Osteocyte (in vitro differentiated cells): ENCODE data around the gene CCDC141. TPM values are rescaled to one million over a fixed set of nuclear protein-coding genes. Genes with fewer than 3 reads are reported as not detected.

Source experiments
- DNase-seq: peaks from one replicate; pipeline ENCODE4 v3.0.0; 2021; ENCODE audit warnings: mixed read lengths; ENCODE audit not compliant: unreplicated experiment; ENCODE audit errors: extremely low spot score
- H3K27ac Mint-ChIP-seq: one replicate; pipeline ENCODE4 v1.8.0; 2021; ENCODE audit warnings: mild to moderate bottlenecking, mixed read lengths; ENCODE audit not compliant: unreplicated experiment
- H3K27me3 Mint-ChIP-seq: one replicate; pipeline ENCODE4 v1.8.0; 2021; ENCODE audit warnings: mixed read lengths; ENCODE audit not compliant: unreplicated experiment
- H3K36me3 Mint-ChIP-seq: one replicate; pipeline ENCODE4 v1.8.0; 2021; ENCODE audit warnings: mixed read lengths; ENCODE audit not compliant: unreplicated experiment
- H3K4me1 Mint-ChIP-seq: one replicate; pipeline ENCODE4 v1.8.0; 2021; ENCODE audit warnings: mixed read lengths; ENCODE audit not compliant: unreplicated experiment
- H3K4me3 Mint-ChIP-seq: one replicate; pipeline ENCODE4 v1.8.0; 2021; ENCODE audit warnings: mild to moderate bottlenecking, moderate library complexity, mixed read lengths; ENCODE audit not compliant: unreplicated experiment
- H3K9me3 Mint-ChIP-seq: one replicate; pipeline ENCODE4 v1.8.0; 2021; ENCODE audit warnings: mixed read lengths; ENCODE audit not compliant: unreplicated experiment
- total RNA-seq: library from RNA; stranded (reverse); gene quantifications from 2 replicates; pipeline ENCODE4 v1.2.1, GENCODE V29; 2021
- TF ChIP-seq, protein P1 (sequence below): fragments of 200-600 bp; sonication (generic); IDR thresholded peaks from 2 replicates; pipeline ENCODE4 v1.5.0; 2021; ENCODE audit warnings: antibody characterized with exemption, mild to moderate bottlenecking, moderate library complexity

CCDC141 gene
- total RNA-seq, 1 donor from 2014 or later: not detected

DNA sequence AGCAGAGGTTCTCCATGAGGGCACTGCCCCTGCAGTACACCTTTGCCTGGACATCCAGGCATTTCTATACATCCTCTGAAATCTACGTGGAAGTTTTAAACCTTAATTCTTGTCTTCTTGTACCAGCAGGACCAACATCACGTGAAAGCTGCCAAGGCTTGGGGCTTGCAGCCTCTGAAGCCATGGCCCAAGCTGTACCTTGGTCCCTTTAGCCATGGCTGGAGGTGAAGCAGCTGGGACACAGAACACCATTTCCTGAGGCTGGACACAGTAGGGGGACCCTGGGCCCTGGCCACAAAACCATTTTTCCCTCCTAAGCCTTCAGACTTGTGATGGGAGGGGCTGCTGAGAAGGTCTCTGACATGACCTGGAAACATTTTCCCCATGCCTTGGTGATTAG lies 32.8 kb upstream of the CCDC141 start:
- H3K9me3 Mint-ChIP-seq: peaks cover 10% of the 10 kb centered on the region
- peaks cover 5% of the 10 kb centered on the region for H3K27me3 Mint-ChIP-seq
- TF ChIP-seq, protein P1, sequence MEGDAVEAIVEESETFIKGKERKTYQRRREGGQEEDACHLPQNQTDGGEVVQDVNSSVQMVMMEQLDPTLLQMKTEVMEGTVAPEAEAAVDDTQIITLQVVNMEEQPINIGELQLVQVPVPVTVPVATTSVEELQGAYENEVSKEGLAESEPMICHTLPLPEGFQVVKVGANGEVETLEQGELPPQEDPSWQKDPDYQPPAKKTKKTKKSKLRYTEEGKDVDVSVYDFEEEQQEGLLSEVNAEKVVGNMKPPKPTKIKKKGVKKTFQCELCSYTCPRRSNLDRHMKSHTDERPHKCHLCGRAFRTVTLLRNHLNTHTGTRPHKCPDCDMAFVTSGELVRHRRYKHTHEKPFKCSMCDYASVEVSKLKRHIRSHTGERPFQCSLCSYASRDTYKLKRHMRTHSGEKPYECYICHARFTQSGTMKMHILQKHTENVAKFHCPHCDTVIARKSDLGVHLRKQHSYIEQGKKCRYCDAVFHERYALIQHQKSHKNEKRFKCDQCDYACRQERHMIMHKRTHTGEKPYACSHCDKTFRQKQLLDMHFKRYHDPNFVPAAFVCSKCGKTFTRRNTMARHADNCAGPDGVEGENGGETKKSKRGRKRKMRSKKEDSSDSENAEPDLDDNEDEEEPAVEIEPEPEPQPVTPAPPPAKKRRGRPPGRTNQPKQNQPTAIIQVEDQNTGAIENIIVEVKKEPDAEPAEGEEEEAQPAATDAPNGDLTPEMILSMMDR: no peak
- H3K36me3 Mint-ChIP-seq: no peaks in the 10 kb centered on the region
- no peak for DNase-seq
- no peak overlapping the region for H3K4me3 Mint-ChIP-seq
- H3K27ac Mint-ChIP-seq: no peak overlapping the region
- no peaks in the 10 kb centered on the region for H3K4me1 Mint-ChIP-seq

DNA sequence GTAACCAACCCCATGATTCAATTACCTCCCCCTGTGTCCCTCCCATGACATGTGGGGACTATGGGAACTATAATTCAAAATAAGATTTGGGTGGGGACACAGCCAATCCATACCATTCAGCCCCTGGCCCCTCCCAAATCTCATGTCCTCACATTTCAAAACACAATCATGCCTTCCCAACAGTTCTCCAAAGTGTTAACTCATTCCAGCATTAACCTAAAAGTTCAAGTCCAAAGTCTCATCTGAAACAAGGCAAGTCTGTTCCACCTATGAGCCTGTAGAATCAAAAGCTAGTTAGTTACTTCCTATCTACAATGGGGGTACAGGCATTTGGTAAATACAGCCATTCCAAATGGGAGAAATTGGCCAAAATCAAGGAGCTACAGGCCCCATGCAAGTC lies 32.0 kb upstream of the CCDC141 start:
- no peak overlapping the region for H3K4me3 Mint-ChIP-seq
- H3K36me3 Mint-ChIP-seq: no peaks in the 10 kb centered on the region
- peaks cover 5% of the 10 kb centered on the region for H3K27me3 Mint-ChIP-seq
- peaks cover 16% of the 10 kb centered on the region for H3K9me3 Mint-ChIP-seq
- no peaks in the 10 kb centered on the region for H3K4me1 Mint-ChIP-seq
- no peak overlapping the region for H3K27ac Mint-ChIP-seq
- DNase-seq: no peak
- TF ChIP-seq, protein P1: no peak

GRCh38 chr2:179072527-179072926 lies 22.6 kb upstream of the CCDC141 start:
- Mint-ChIP-seq H3K4me1 (no peaks in the 10 kb centered on the region), H3K27ac (no peak overlapping the region), H3K4me3 (no peak overlapping the region), H3K9me3 (peaks cover 6% of the 10 kb centered on the region), H3K36me3 (no peaks in the 10 kb centered on the region), H3K27me3 (peaks cover 8% of the 10 kb centered on the region)
- TF ChIP-seq, protein P1: no peak
- DNase-seq: no peak

GRCh38 chr2:179071810-179072355 lies 21.9 kb upstream of the CCDC141 start:
- DNase-seq: no peak
- Mint-ChIP-seq H3K27me3 (peaks cover 8% of the 10 kb centered on the region), H3K36me3 (no peaks in the 10 kb centered on the region), H3K4me3 (no peak overlapping the region), H3K27ac (no peak overlapping the region), H3K9me3 (no peaks in the 10 kb centered on the region), H3K4me1 (no peaks in the 10 kb centered on the region)
- TF ChIP-seq, protein P1: no peak

DNA sequence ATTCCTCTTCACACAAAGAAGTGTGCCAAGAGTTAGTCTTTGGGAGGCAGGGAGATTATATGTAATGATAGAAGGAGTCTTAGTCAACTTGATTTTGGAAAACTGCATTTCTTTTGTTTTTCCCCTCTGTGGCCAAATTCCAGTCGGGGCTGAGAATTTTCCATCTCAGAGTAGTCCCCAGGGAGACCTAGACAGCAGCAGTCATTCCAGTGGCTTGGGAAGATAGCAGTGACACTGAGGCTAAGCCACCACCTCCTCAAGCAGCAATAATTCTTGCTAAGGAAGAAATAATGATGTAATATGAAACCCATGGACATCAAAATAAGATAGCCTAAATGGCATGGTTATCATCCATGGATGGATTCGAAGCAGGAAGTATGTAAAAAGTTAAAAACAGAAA lies 21.0 kb upstream of the CCDC141 start:
- H3K4me3 Mint-ChIP-seq: no peak overlapping the region
- no peaks in the 10 kb centered on the region for H3K4me1 Mint-ChIP-seq
- no peak for DNase-seq
- H3K36me3 Mint-ChIP-seq: no peaks in the 10 kb centered on the region
- peaks cover 8% of the 10 kb centered on the region for H3K27me3 Mint-ChIP-seq
- H3K9me3 Mint-ChIP-seq: no peaks in the 10 kb centered on the region
- no peak overlapping the region for H3K27ac Mint-ChIP-seq
- TF ChIP-seq, protein P1: no peak
